T-helper 1 cell treated with Interleukin-12 subunit alpha and Interleukin-12 subunit beta and Interleukin-4 antibody, amounts not matched to agents 30 ng/mL and 1 ng/mL, for 36 hours (primary cell): Measurements from ENCODE around the gene USP6NL. TPM values are rescaled to one million over a fixed set of nuclear protein-coding genes. Genes with fewer than 3 reads are reported as not detected.
"Not testable (repeated sequence)": the region's sequence is repeated elsewhere in the genome, so short reads cannot be mapped to it uniquely, and the experiment has no call there.

Experiments
- intact Hi-C: fragments of 100-400 bp; cut with micrococcal nuclease; formaldehyde crosslinking; loops from one replicate; pipeline ENCODE4 v1.15.1; 2024
- total RNA-seq: library from RNA; stranded (reverse); gene quantifications from 2 replicates; pipeline ENCODE4 v1.2.3, GENCODE V29; 2022

The USP6NL gene
- total RNA-seq = 0.56 and 0.80 TPM in 2 replicates

DNA sequence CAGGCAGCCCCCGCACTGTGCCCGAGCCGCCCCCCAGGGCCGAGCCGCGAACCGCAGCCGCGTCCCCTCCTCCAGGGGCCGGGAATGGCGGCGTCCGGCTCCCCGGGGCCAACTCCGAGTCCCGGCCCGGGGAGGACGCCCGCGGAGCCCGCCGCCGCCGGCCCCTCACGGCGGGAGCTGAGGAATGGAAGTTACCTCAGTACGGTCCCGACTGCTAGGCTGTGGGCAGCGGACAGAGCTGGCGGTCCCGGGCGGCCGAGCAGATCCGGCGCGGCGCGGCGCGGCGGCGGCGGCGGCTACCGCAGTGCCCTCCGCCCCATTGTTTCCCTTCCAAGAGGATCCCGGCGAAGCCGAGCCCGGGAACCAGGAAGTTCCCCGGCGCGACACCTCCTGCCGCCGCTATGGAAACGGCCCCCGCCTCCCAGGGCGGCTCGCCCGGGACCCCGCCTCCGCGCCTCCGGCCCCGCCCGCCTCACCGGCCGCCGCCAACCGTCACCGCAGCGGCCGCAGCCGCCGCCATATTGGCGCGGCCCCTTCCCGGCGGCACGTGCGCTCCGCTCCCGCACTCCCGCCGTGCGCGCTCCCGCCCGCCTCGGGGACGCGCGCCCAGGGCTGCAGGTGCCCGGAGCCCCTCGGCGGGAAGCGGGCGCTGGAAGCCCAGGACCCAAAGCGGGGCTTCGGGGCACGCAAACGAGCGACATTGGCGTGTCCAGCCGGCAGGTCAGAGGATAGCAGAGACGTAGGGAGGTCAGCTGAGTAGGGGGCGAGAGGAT lies at the start of gene USP6NL:
USP6NL (minus strand) TSS at position 403 of the 773 bp plus-strand sequence. CDS start 14,016 bp downstream, outside the sequence.
- intact Hi-C loops = loop anchor here (1.0 to 10.0 kb wide), 7 partner anchors 21 to 513 kb away; partner anchors contain the start of gene SEC61A2

GRCh38 chr10:11658801-11659368 lies 47.4 kb upstream of the USP6NL start:
- intact Hi-C loops = no loop called here

- intact Hi-C loops = no loop called here
Measured at GRCh38 chr10:11655836-11656235, 44.4 kb upstream of the USP6NL start.

DNA sequence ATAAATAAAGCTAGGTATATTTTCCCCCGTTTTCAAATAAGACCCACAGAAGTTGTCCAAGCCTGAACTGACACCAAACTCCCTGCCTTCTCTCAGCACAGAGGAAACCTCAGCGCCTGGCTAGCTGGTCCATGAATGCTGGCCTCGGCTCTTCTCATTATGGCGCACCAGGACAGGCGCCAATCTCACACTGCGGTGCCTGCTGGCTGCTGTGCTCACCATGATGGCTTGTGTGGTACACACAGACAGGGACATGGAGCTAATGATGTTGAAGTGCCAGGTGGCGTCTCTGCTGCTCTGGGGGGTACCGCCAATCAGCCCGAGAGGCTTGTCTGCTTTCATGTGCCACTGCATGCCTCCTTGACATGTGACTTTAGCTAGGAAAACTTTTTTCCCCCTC lies 43.2 kb upstream of the USP6NL start:
- intact Hi-C loops = no loop called here

GRCh38 chr10:11653758-11654471 lies 42.5 kb upstream of the USP6NL start:
- intact Hi-C loops = no loop called here

DNA sequence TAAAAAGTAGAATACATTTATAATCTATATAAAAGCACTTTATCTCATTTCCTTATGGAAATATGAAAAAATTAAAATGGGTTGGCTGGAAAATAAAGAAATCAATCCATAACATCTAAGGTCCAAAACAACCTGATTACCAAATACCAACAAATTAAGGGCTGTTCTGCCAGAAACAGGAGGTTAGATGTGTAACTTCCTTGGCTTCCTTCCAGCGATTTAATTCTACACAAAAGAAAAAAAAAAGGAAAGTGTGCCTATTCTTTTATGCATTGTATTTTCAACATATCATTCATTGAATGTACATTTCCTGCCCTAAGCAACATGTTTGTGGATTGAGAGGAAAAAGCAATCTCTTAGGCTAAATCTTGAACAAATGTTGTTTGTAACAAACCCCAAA lies 36.2 kb upstream of the USP6NL start:
- intact Hi-C loops = no loop called here

- intact Hi-C loops = no loop called here
Measured at GRCh38 chr10:11646450-11646849, 35.0 kb upstream of the USP6NL start.

DNA sequence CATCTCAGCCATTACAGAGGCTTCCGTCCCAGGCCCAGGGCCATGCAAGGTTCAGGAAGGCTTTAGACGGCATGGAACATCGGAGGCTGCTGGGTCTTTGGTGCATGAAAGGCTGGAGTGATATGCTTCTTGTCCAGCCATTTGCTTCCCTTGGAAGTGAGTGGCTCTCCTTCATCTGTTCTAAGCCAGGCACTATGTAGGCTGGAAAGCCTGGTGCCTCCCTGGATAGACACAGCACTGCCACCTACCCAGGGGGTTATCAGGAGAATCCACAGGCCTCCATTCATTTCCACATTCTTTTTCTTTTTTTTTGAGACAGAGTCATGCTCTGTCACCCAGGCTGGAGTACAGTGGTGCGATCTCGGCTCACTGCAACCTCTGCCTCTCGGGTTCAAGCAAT lies 31.6 kb upstream of the USP6NL start:
- intact Hi-C loops = no loop called here

DNA sequence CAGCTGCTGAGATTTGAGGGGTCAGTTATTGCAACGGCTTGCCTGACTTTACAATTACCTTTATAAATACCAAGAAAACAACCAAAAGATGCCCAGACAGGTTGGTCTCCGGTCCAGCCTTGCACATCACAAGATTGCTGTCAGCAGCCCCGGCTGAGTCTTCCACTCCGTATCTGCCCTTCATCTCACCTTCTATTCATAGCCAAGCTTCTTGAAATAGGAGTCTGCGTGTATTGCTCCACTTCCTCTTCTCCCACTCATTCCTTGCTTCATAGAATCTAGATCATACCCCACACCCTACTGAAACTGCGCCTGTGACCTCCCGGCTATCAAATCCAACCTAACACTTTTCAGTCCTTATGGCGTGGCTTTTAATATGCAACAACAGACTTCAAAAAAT lies 31.1 kb upstream of the USP6NL start:
- intact Hi-C loops = no loop called here

- intact Hi-C loops = no loop called here
Measured at GRCh38 chr10:11639849-11640764, 28.7 kb upstream of the USP6NL start.

GRCh38 chr10:11639362-11639761 lies 27.9 kb upstream of the USP6NL start:
- intact Hi-C loops = no loop called here

GRCh38 chr10:11638055-11638698 lies 26.7 kb upstream of the USP6NL start:
- intact Hi-C loops = no loop called here

DNA sequence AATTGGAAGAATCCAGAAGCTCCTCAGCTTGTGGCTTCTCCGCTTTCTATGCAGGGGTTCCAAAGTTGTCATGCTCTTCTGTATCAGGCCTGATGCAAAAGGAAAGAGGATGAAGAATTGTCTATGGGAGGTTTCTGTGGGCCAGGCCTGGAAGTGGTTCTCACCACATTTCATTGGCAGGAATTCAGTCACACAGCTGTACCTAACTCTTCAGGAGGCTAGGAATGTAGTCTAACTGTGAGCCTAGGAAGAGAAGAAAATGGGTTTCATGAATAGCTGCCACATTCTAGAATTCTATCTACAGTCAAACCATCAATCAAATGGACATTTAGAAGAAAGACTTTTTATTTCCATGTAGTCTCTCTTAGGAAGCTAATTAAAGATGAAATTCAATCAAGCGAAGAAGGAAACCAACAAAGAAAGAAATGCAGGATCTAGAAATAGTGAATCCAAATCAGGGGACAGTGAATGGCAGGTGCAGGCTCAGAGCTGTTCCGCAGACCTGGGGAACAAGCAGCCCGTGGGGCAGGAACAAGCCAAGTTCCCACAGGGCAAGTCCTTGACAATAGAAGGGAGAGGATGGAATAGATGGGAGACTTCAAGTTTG lies 25.4 kb upstream of the USP6NL start:
- intact Hi-C loops = no loop called here

GRCh38 chr10:11631890-11632587 lies 20.6 kb upstream of the USP6NL start:
- intact Hi-C loops = loop anchor here (1.0 to 2.0 kb wide), 4 partner anchors 20 to 117 kb away; no protein-coding TSS in a partner anchor

DNA sequence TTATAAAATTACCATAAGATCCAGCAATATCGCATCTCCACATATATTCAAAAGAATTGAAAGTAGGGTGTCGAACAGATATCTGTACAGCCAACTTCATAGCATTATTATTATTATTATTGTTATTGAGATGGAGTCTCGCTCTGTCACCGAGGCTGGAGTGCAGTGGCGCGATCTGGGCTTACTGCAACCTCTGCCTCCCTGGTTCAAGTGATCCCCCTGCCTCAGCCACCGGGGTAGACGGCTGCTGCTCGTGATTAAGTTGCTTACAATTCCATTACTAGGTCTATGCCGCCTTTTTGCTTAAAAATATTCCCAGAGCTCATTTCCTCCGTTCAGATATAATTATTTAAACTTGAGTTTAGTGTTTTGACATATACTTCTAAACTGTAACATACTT lies 19.8 kb upstream of the USP6NL start:
- intact Hi-C loops = no loop called here

DNA sequence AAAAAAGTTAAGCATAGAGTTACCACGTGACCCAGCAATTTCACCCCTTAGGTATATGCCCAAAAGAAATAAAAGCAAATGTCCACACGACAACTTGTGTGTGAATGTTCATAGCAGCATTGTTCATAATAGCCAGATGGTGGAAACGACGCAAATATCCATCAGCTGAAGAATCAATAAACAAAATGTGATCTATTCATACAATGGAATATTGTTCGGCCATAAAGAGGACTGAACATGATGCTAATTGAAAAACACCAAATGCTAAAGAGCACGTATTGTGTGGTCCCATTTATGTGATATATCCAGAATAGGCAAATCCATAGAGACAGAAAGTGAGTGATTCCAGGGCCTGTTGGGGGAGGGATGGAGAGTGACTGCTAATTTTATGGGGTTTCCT lies 18.3 kb upstream of the USP6NL start:
- intact Hi-C loops = no loop called here

- intact Hi-C loops = not testable (repeated sequence)
Measured at GRCh38 chr10:11627941-11628340, 16.5 kb upstream of the USP6NL start.

- intact Hi-C loops = no loop called here
Measured at GRCh38 chr10:11626071-11626470, 14.6 kb upstream of the USP6NL start.

DNA sequence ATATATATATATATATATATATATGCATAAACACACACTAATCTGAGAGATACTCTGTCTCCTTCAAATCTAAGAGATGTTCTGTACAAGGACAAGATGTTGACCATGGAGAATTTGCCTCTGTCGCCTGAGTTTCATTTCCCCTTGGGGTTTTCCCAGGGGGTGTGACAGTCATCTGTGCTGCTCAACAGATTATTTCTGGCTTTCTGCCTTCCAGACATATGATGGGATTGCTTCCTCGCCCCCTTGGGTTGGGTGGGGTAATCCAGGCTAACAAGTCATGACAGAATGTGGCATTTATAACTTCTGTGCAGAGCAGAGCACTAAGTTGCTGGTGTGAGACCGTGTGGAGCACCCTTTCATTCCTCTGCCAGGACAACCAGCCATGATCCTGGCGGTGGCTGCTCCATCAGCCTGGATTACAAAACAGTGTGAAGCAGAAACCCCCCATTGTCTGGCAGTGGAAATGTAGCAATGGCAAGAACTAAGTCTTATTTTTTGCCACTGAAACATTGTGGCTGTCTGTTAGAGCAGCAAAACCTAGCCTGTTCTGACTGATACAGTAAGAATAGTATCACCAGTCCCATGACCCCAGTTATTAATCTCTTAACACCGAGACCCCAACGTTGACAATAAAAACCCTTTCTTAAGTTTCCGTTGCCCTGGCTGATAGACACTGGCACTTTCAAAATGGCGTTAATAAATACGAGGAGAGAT lies 13.7 kb upstream of the USP6NL start:
- intact Hi-C loops = no loop called here
